GM12878 (cell line): Measurements from ENCODE around the gene ARHGAP30. TPM values are rescaled to one million over a fixed set of nuclear protein-coding genes. Genes with fewer than 3 reads are reported as not detected.

Experiments
- BACH1 ChIP-seq: fragments of 450-650 bp; IDR thresholded peaks from 2 replicates; pipeline ENCODE4 v1.6.1; 2017; ENCODE audit warnings: mild to moderate bottlenecking, borderline replicate concordance
- BRCA1 ChIP-seq: IDR thresholded peaks from 2 replicates; pipeline ENCODE4 v1.6.1; 2011; ENCODE audit warnings: low read depth, low read length, improper control_type of control experiment
- GATAD2B ChIP-seq: fragments of 450-650 bp; conservative IDR thresholded peaks from 2 replicates; pipeline ENCODE4 v1.6.1; 2017; ENCODE audit warnings: low read depth, mild to moderate bottlenecking, moderate library complexity
- IKZF1 ChIP-seq: fragments of 450-650 bp; conservative IDR thresholded peaks from 2 replicates; pipeline ENCODE4 v1.6.1; 2017; ENCODE audit warnings: antibody characterized with exemption, mild to moderate bottlenecking
- JUNB ChIP-seq: IDR thresholded peaks from 2 replicates; pipeline ENCODE4 v1.6.1; 2016; ENCODE audit warnings: antibody characterized with exemption, mild to moderate bottlenecking
- KDM1A ChIP-seq: fragments of 200-600 bp; sonication (generic); IDR thresholded peaks from 2 replicates; pipeline ENCODE4 v1.6.1; 2016; ENCODE audit warnings: borderline replicate concordance
- MEF2A ChIP-seq: IDR thresholded peaks from 2 replicates; pipeline ENCODE4 v1.6.1; 2011; ENCODE audit warnings: low read depth, mild to moderate bottlenecking, low read length, moderate library complexity; ENCODE audit not compliant: insufficient read depth
- MEF2B ChIP-seq: fragments of 450-650 bp; IDR thresholded peaks from 2 replicates; pipeline ENCODE4 v1.6.1; 2018; ENCODE audit warnings: mild to moderate bottlenecking, moderate library complexity; ENCODE audit not compliant: partially characterized antibody, poor library complexity, severe bottlenecking
- MLLT1 ChIP-seq: fragments of 450-650 bp; IDR thresholded peaks from 2 replicates; pipeline ENCODE4 v1.6.1; 2016; ENCODE audit warnings: mild to moderate bottlenecking
- MYB ChIP-seq: fragments of 150-350 bp; IDR thresholded peaks from 2 replicates; pipeline ENCODE4 v1.6.1; 2014; ENCODE audit warnings: mild to moderate bottlenecking, low read depth, low read length, borderline replicate concordance
- NFYA ChIP-seq: IDR thresholded peaks from 2 replicates; pipeline ENCODE4 v1.6.1; 2011; ENCODE audit warnings: low read depth, mild to moderate bottlenecking, low read length, improper control_type of control experiment, borderline replicate concordance
- PAX5 ChIP-seq: IDR thresholded peaks from 2 replicates; pipeline ENCODE4 v1.6.1; 2011; ENCODE audit warnings: low read depth, low read length, borderline replicate concordance
- PAX8 ChIP-seq: fragments of 450-650 bp; IDR thresholded peaks from 2 replicates; pipeline ENCODE4 v1.6.1; 2017; ENCODE audit warnings: mild to moderate bottlenecking, moderate library complexity
- RUNX3 ChIP-seq: IDR thresholded peaks from 2 replicates; pipeline ENCODE4 v1.6.1; 2012; ENCODE audit warnings: low read length, inconsistent platforms
- SIX5 ChIP-seq: IDR thresholded peaks from 2 replicates; pipeline ENCODE4 v1.6.1; 2011; ENCODE audit warnings: mild to moderate bottlenecking, low read depth, low read length, moderate library complexity; ENCODE audit not compliant: severe bottlenecking
- TCF7 ChIP-seq: IDR thresholded peaks from 2 replicates; pipeline ENCODE4 v1.6.1; 2014; ENCODE audit warnings: antibody characterized with exemption, borderline replicate concordance
- polyA plus RNA-seq, 11 experiments: library from polyadenylated mRNA; depleted of rRNA in 4 of 11; unstranded in 6 of 11; stranded (reverse) in 5 of 11; fragments of >200 nt; fragmentation: Nextera tagmentation in 4 of 11; fragmentation: Illumina TruSeq in 1 of 11; extraction: Ambion mirVana in 4 of 11; extraction: Trizol in 1 of 11; gene quantifications; 1 replicate in 1 of 11; 2 replicates in 10 of 11; pipeline versions ENCODE4 v1.2.1 to v1.2.3, GENCODE V29; 2011 to 2016; ENCODE audit warnings: inconsistent platforms in 2 of 11, missing spikeins in 2 of 11, low read depth in 1 of 11
- total RNA-seq, 4 experiments: library from RNA; depleted of rRNA in 3 of 4; stranded (reverse); fragments of >200 nt in 3 of 4; fragmentation: Illumina TruSeq in 1 of 4; extraction: Trizol in 1 of 4; gene quantifications; 2 replicates each; pipeline versions ENCODE4 v1.2.1 to v1.2.3, GENCODE V29; 2013 to 2021
- TF ChIP-seq, protein P1 (sequence below): IDR thresholded peaks from 2 replicates; pipeline ENCODE4 v1.6.1; 2012; ENCODE audit warnings: low read depth, low read length, improper control_type of control experiment
- TF ChIP-seq, protein P2 (sequence below): fragments of 450-650 bp; IDR thresholded peaks from 2 replicates; pipeline ENCODE4 v1.6.1; 2017; ENCODE audit warnings: mild to moderate bottlenecking, moderate library complexity
- TF ChIP-seq, protein P3 (sequence below): fragments of 450-650 bp; formaldehyde crosslinking; IDR thresholded peaks from 2 replicates; pipeline ENCODE4 v1.4.0; 2020; ENCODE audit warnings: mild to moderate bottlenecking, moderate library complexity
- TF ChIP-seq, protein P4 (sequence below): fragments of 450-650 bp; IDR thresholded peaks from 2 replicates; pipeline ENCODE4 v1.6.1; 2014; ENCODE audit warnings: mild to moderate bottlenecking

ARHGAP30 gene
- total and polyA plus RNA-seq, 10 of the 15 experiments (the other 5 are each of a cell fraction or from before 2014, with no cell fraction given) = 12.9 to 143 (median 76.3) TPM

- TF ChIP-seq MLLT1 (no peak), BRCA1 (0 out of 2 replicates have a peak, but pooled peaks have one; percentile 11), JUNB (no peak; the same call in 1 of the 2 replicates), SIX5 (no peak), MEF2B (no peak), RUNX3 (peak; percentile 62), IKZF1 (no peak; the same call in none of the 2 replicates), MYB (no peak), BACH1 (0 out of 2 replicates have a peak, but pooled peaks have one; percentile 55), KDM1A (no peak), PAX5 (peak; percentile 62; the same call in 1 of the 2 replicates), TCF7 (no peak), MEF2A (no peak), PAX8 (no peak), NFYA (no peak), GATAD2B (peak; percentile 78)
- TF ChIP-seq, protein P1, sequence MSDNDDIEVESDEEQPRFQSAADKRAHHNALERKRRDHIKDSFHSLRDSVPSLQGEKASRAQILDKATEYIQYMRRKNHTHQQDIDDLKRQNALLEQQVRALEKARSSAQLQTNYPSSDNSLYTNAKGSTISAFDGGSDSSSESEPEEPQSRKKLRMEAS = peak; percentile 76
- TF ChIP-seq, protein P2, sequence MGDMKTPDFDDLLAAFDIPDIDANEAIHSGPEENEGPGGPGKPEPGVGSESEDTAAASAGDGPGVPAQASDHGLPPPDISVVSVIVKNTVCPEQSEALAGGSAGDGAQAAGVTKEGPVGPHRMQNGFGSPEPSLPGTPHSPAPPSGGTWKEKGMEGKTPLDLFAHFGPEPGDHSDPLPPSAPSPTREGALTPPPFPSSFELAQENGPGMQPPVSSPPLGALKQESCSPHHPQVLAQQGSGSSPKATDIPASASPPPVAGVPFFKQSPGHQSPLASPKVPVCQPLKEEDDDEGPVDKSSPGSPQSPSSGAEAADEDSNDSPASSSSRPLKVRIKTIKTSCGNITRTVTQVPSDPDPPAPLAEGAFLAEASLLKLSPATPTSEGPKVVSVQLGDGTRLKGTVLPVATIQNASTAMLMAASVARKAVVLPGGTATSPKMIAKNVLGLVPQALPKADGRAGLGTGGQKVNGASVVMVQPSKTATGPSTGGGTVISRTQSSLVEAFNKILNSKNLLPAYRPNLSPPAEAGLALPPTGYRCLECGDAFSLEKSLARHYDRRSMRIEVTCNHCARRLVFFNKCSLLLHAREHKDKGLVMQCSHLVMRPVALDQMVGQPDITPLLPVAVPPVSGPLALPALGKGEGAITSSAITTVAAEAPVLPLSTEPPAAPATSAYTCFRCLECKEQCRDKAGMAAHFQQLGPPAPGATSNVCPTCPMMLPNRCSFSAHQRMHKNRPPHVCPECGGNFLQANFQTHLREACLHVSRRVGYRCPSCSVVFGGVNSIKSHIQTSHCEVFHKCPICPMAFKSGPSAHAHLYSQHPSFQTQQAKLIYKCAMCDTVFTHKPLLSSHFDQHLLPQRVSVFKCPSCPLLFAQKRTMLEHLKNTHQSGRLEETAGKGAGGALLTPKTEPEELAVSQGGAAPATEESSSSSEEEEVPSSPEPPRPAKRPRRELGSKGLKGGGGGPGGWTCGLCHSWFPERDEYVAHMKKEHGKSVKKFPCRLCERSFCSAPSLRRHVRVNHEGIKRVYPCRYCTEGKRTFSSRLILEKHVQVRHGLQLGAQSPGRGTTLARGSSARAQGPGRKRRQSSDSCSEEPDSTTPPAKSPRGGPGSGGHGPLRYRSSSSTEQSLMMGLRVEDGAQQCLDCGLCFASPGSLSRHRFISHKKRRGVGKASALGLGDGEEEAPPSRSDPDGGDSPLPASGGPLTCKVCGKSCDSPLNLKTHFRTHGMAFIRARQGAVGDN = peak; percentile 80
- TF ChIP-seq, protein P3, sequence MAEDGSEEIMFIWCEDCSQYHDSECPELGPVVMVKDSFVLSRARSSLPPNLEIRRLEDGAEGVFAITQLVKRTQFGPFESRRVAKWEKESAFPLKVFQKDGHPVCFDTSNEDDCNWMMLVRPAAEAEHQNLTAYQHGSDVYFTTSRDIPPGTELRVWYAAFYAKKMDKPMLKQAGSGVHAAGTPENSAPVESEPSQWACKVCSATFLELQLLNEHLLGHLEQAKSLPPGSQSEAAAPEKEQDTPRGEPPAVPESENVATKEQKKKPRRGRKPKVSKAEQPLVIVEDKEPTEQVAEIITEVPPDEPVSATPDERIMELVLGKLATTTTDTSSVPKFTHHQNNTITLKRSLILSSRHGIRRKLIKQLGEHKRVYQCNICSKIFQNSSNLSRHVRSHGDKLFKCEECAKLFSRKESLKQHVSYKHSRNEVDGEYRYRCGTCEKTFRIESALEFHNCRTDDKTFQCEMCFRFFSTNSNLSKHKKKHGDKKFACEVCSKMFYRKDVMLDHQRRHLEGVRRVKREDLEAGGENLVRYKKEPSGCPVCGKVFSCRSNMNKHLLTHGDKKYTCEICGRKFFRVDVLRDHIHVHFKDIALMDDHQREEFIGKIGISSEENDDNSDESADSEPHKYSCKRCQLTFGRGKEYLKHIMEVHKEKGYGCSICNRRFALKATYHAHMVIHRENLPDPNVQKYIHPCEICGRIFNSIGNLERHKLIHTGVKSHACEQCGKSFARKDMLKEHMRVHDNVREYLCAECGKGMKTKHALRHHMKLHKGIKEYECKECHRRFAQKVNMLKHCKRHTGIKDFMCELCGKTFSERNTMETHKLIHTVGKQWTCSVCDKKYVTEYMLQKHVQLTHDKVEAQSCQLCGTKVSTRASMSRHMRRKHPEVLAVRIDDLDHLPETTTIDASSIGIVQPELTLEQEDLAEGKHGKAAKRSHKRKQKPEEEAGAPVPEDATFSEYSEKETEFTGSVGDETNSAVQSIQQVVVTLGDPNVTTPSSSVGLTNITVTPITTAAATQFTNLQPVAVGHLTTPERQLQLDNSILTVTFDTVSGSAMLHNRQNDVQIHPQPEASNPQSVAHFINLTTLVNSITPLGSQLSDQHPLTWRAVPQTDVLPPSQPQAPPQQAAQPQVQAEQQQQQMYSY (CRISPR knock-in tag) = no peak
- TF ChIP-seq, protein P4, sequence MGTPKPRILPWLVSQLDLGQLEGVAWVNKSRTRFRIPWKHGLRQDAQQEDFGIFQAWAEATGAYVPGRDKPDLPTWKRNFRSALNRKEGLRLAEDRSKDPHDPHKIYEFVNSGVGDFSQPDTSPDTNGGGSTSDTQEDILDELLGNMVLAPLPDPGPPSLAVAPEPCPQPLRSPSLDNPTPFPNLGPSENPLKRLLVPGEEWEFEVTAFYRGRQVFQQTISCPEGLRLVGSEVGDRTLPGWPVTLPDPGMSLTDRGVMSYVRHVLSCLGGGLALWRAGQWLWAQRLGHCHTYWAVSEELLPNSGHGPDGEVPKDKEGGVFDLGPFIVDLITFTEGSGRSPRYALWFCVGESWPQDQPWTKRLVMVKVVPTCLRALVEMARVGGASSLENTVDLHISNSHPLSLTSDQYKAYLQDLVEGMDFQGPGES = no peak
Observed at GRCh38 chr1:161038523-161039153, 31.1 kb downstream of the ARHGAP30 start, which contains the start of gene TSTD1 (continued).
